Neural cell (in vitro differentiated cells): ENCODE results near the gene RPRD1B.

Experiments used
- CTCF ChIP-seq: fragments of 450-650 bp; IDR thresholded peaks from 2 replicates; pipeline ENCODE4 v1.5.1; 2014; ENCODE audit warnings: antibody characterized with exemption, mild to moderate bottlenecking, moderate library complexity; ENCODE audit not compliant: poor library complexity, severe bottlenecking
- EZH2 ChIP-seq: fragments of 200-600, 300-800 bp; shearing (Covaris generic), sonication (generic); IDR thresholded peaks from 2 replicates; pipeline ENCODE4 v1.6.1; 2014; ENCODE audit warnings: antibody characterized with exemption, low read length, borderline replicate concordance, mild to moderate bottlenecking; ENCODE audit not compliant: insufficient read depth, poor library complexity, severe bottlenecking
- MXI1 ChIP-seq: fragments of 450-650 bp; conservative IDR thresholded peaks from 2 replicates; pipeline ENCODE4 v1.6.1; 2014; ENCODE audit warnings: antibody characterized with exemption, mild to moderate bottlenecking; ENCODE audit not compliant: poor library complexity, severe bottlenecking
- POLR2AphosphoS5 ChIP-seq: IDR thresholded peaks from 2 replicates; pipeline ENCODE4 v1.6.1; 2012
- RAD21 ChIP-seq: fragments of 450-650 bp; conservative IDR thresholded peaks from 2 replicates; pipeline ENCODE4 v1.6.1; 2014; ENCODE audit warnings: antibody characterized with exemption, mild to moderate bottlenecking, moderate library complexity
- SMC3 ChIP-seq: fragments of 450-650 bp; conservative IDR thresholded peaks from 2 replicates; pipeline ENCODE4 v1.6.1; 2014; ENCODE audit warnings: antibody characterized with exemption, mild to moderate bottlenecking, moderate library complexity; ENCODE audit not compliant: poor library complexity
- TAF1 ChIP-seq: IDR thresholded peaks from 2 replicates; pipeline ENCODE4 v1.6.1; 2012; ENCODE audit warnings: low read depth
- TF ChIP-seq, protein P1 (sequence below): IDR thresholded peaks from 2 replicates; pipeline ENCODE4 v1.6.1; 2012; ENCODE audit warnings: borderline replicate concordance

DNA sequence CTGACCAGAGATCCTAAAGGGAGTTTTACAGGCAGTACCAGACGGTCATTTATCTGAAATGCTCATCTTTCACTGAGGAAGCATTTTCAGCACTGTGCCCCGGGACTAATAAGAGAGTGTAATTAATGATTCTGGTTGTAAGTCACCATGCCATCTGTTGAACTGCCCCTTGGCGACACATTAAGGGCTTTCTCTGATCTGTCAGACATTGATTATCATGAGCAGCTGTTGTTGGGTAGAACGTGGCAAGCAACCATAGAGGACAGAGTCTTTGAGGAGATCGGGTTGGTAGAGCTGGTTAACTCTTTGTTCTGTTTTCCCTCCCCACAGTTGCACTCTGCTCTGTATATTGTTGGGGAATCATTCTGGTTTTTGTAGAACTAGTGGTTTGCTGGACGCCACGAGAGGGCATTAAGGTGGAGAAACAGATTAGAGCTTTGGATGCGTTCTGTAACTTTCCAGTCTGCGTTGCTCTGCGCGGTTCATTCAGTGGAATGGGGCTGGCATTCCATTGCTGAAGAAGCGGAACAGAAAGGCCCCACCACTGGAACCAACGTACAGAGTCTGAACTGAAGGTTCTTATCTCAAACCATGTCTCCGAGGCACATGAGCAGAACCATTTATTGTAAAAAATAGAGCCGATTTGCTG lies 34.3 kb downstream of the RPRD1B start:
- TF ChIP-seq CTCF (no peak), TAF1 (no peak), RAD21 (no peak), POLR2AphosphoS5 (no peak), EZH2 (no peak), SMC3 (no peak), MXI1 (no peak)
- TF ChIP-seq, protein P1, sequence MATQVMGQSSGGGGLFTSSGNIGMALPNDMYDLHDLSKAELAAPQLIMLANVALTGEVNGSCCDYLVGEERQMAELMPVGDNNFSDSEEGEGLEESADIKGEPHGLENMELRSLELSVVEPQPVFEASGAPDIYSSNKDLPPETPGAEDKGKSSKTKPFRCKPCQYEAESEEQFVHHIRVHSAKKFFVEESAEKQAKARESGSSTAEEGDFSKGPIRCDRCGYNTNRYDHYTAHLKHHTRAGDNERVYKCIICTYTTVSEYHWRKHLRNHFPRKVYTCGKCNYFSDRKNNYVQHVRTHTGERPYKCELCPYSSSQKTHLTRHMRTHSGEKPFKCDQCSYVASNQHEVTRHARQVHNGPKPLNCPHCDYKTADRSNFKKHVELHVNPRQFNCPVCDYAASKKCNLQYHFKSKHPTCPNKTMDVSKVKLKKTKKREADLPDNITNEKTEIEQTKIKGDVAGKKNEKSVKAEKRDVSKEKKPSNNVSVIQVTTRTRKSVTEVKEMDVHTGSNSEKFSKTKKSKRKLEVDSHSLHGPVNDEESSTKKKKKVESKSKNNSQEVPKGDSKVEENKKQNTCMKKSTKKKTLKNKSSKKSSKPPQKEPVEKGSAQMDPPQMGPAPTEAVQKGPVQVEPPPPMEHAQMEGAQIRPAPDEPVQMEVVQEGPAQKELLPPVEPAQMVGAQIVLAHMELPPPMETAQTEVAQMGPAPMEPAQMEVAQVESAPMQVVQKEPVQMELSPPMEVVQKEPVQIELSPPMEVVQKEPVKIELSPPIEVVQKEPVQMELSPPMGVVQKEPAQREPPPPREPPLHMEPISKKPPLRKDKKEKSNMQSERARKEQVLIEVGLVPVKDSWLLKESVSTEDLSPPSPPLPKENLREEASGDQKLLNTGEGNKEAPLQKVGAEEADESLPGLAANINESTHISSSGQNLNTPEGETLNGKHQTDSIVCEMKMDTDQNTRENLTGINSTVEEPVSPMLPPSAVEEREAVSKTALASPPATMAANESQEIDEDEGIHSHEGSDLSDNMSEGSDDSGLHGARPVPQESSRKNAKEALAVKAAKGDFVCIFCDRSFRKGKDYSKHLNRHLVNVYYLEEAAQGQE, result no peak
